Amniotic stem cell (primary cell): ENCODE data around the gene CYP26B1.
A peak's percentile ranks its signal among the peaks of the same experiment; 100 is the strongest.

ENCODE experiments used
- DNase-seq: peaks from one replicate; lab custom pipeline; 2025; lab: John Stamatoyannopoulos, UW

Gene CYP26B1

GRCh38 chr2:72155151-72155550 lies 7.5 kb upstream of the CYP26B1 start:
- DNase-seq, result no peak

GRCh38 chr2:72154386-72154975 lies 6.8 kb upstream of the CYP26B1 start:
- no peak for DNase-seq

GRCh38 chr2:72153924-72154323 lies 6.3 kb upstream of the CYP26B1 start:
- no peak for DNase-seq

- DNase-seq, result no peak
Measured at GRCh38 chr2:72153026-72153791, 5.5 kb upstream of the CYP26B1 start.

GRCh38 chr2:72150861-72151356 lies 3.2 kb upstream of the CYP26B1 start:
- no peak for DNase-seq

- peak; percentile 59 for DNase-seq
Measured at GRCh38 chr2:72150157-72150860, 2.6 kb upstream of the CYP26B1 start.

- DNase-seq, result no peak
Measured at GRCh38 chr2:72149556-72150156, 2.0 kb upstream of the CYP26B1 start.

- no peak for DNase-seq
Measured at GRCh38 chr2:72148837-72149555, 1.3 kb upstream of the CYP26B1 start.

GRCh38 chr2:72148003-72148836 lies 558 bp upstream of the CYP26B1 start:
- no peak for DNase-seq

- DNase-seq, result no peak
Measured at GRCh38 chr2:72146347-72147302, 1.0 kb downstream of the CYP26B1 start.

- DNase-seq, result no peak
Measured at GRCh38 chr2:72145658-72146329, 1.9 kb downstream of the CYP26B1 start.

- DNase-seq, result no peak
Measured at GRCh38 chr2:72145289-72145657, 2.4 kb downstream of the CYP26B1 start.

- no peak for DNase-seq
Measured at GRCh38 chr2:72144632-72145288, 2.9 kb downstream of the CYP26B1 start.

GRCh38 chr2:72144274-72144631 lies 3.4 kb downstream of the CYP26B1 start:
- DNase-seq, result no peak

- no peak for DNase-seq
Measured at GRCh38 chr2:72143441-72144273, 4.0 kb downstream of the CYP26B1 start.

GRCh38 chr2:72142570-72143440 lies 4.9 kb downstream of the CYP26B1 start:
- DNase-seq, result no peak

- no peak for DNase-seq
Measured at GRCh38 chr2:72141881-72142451, 5.7 kb downstream of the CYP26B1 start.
